Measurements from ENCODE around the gene DPM3.

Gene DPM3

GRCh38 chr1:155099331-155099730 lies 41.0 kb downstream of the DPM3 start (continued):
- TF ChIP-seq ZSCAN4 (tag by site-specific recombination; IDR thresholded peaks at IDR 0.05) (no peak), ZNF140 (tag by site-specific recombination; IDR thresholded peaks at IDR 0.05) (no peak), ZNF707 (tag by site-specific recombination; IDR thresholded peaks at IDR 0.05) (no peak), ZNF449 (tag by site-specific recombination; IDR thresholded peaks at IDR 0.05) (no peak)

GRCh38 chr1:155094622-155094948 lies 45.7 kb downstream of the DPM3 start:
- no peak overlapping the region for H3K27ac ChIP-seq (ENCODE audit: extremely low read depth, low read depth, low read length)
- no peaks in the 10 kb centered on the region for H3K36me3 ChIP-seq (ENCODE audit: control insufficient read depth in 2 of 2, insufficient read depth in 1 of 2, low read length in 2 of 2)
- H3K9me3 ChIP-seq (ENCODE audit: control insufficient read depth, insufficient read depth, low read depth, low read length), result no peaks in the 10 kb centered on the region
- POLR2A ChIA-PET, result interaction anchor here (0.6 to 1.9 kb wide), 2 partner anchors 42 to 73 kb away, joined by 3 to 7 read pairs; no protein-coding TSS in a partner anchor
- peaks cover 4% of the 10 kb centered on the region; the same call in 1 of the 2 replicates for H3K4me1 ChIP-seq (ENCODE audit: control insufficient read depth, insufficient read depth, low read length)
- no peak overlapping the region for H3K4me3 ChIP-seq (ENCODE audit: low read depth, low read length)
- CTCF ChIA-PET, result interaction anchor here (1.0 to 13.8 kb wide), 4 partner anchors 26 to 75 kb away, joined by 5 to 439 read pairs (median 5); partner anchors contain the start of genes KRTCAP2, SLC50A1 and TRIM46
- no peak for TF ChIP-seq YY1 (tag by site-specific recombination; IDR thresholded peaks at IDR 0.05)
- TF ChIP-seq ZNF335 (tag by site-specific recombination; conservative IDR thresholded peaks at IDR 0.05), result 0 out of 2 replicates have a peak, but pooled peaks have one; percentile 9
- TF ChIP-seq, protein P1, sequence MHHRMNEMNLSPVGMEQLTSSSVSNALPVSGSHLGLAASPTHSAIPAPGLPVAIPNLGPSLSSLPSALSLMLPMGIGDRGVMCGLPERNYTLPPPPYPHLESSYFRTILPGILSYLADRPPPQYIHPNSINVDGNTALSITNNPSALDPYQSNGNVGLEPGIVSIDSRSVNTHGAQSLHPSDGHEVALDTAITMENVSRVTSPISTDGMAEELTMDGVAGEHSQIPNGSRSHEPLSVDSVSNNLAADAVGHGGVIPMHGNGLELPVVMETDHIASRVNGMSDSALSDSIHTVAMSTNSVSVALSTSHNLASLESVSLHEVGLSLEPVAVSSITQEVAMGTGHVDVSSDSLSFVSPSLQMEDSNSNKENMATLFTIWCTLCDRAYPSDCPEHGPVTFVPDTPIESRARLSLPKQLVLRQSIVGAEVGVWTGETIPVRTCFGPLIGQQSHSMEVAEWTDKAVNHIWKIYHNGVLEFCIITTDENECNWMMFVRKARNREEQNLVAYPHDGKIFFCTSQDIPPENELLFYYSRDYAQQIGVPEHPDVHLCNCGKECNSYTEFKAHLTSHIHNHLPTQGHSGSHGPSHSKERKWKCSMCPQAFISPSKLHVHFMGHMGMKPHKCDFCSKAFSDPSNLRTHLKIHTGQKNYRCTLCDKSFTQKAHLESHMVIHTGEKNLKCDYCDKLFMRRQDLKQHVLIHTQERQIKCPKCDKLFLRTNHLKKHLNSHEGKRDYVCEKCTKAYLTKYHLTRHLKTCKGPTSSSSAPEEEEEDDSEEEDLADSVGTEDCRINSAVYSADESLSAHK (tag by site-specific recombination; IDR thresholded peaks at IDR 0.05), result 0 out of 2 replicates have a peak, but pooled peaks have one; percentile 21
- no peak for TF ChIP-seq ZNF2 (tag by site-specific recombination; IDR thresholded peaks at IDR 0.05)
- no peak for TF ChIP-seq ZSCAN23 (tag by site-specific recombination; IDR thresholded peaks at IDR 0.05)
- peak; percentile 56 for TF ChIP-seq KLF1 (tag by site-specific recombination; IDR thresholded peaks at IDR 0.05)
- TF ChIP-seq SP3 (tag by site-specific recombination; IDR thresholded peaks at IDR 0.05), result no peak
- no peak for TF ChIP-seq GLIS1 (tag by site-specific recombination; IDR thresholded peaks at IDR 0.05)
- no peak for TF ChIP-seq ZBTB10 (tag by site-specific recombination; IDR thresholded peaks at IDR 0.05)
- no peak for TF ChIP-seq ZNF560 (tag by site-specific recombination; IDR thresholded peaks at IDR 0.05; ENCODE audit: borderline replicate concordance)
- TF ChIP-seq, protein P2, sequence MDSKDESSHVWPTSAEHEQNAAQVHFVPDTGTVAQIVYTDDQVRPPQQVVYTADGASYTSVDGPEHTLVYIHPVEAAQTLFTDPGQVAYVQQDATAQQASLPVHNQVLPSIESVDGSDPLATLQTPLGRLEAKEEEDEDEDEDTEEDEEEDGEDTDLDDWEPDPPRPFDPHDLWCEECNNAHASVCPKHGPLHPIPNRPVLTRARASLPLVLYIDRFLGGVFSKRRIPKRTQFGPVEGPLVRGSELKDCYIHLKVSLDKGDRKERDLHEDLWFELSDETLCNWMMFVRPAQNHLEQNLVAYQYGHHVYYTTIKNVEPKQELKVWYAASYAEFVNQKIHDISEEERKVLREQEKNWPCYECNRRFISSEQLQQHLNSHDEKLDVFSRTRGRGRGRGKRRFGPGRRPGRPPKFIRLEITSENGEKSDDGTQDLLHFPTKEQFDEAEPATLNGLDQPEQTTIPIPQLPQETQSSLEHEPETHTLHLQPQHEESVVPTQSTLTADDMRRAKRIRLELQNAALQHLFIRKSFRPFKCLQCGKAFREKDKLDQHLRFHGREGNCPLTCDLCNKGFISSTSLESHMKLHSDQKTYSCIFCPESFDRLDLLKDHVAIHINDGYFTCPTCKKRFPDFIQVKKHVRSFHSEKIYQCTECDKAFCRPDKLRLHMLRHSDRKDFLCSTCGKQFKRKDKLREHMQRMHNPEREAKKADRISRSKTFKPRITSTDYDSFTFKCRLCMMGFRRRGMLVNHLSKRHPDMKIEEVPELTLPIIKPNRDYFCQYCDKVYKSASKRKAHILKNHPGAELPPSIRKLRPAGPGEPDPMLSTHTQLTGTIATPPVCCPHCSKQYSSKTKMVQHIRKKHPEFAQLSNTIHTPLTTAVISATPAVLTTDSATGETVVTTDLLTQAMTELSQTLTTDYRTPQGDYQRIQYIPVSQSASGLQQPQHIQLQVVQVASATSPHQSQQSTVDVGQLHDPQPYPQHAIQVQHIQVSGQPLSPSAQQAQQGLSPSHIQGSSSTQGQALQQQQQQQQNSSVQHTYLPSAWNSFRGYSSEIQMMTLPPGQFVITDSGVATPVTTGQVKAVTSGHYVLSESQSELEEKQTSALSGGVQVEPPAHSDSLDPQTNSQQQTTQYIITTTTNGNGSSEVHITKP (tag by site-specific recombination; IDR thresholded peaks at IDR 0.05), result 0 out of 2 replicates have a peak, but pooled peaks have one; percentile 19
- TF ChIP-seq ZNF169 (tag by site-specific recombination; IDR thresholded peaks at IDR 0.05), result no peak
- TF ChIP-seq HOXD13 (CRISPR knock-in tag; IDR thresholded peaks at IDR 0.05; ENCODE audit: borderline replicate concordance), result no peak
- TF ChIP-seq, protein P3, sequence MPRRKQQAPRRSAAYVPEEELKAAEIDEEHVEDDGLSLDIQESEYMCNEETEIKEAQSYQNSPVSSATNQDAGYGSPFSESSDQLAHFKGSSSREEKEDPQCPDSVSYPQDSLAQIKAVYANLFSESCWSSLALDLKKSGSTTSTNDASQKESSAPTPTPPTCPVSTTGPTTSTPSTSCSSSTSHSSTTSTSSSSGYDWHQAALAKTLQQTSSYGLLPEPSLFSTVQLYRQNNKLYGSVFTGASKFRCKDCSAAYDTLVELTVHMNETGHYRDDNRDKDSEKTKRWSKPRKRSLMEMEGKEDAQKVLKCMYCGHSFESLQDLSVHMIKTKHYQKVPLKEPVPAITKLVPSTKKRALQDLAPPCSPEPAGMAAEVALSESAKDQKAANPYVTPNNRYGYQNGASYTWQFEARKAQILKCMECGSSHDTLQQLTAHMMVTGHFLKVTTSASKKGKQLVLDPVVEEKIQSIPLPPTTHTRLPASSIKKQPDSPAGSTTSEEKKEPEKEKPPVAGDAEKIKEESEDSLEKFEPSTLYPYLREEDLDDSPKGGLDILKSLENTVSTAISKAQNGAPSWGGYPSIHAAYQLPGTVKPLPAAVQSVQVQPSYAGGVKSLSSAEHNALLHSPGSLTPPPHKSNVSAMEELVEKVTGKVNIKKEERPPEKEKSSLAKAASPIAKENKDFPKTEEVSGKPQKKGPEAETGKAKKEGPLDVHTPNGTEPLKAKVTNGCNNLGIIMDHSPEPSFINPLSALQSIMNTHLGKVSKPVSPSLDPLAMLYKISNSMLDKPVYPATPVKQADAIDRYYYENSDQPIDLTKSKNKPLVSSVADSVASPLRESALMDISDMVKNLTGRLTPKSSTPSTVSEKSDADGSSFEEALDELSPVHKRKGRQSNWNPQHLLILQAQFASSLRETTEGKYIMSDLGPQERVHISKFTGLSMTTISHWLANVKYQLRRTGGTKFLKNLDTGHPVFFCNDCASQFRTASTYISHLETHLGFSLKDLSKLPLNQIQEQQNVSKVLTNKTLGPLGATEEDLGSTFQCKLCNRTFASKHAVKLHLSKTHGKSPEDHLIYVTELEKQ (tag by site-specific recombination; IDR thresholded peaks at IDR 0.05; ENCODE audit: borderline replicate concordance), result no peak
- TF ChIP-seq ZNF596 (tag by site-specific recombination; IDR thresholded peaks at IDR 0.05), result no peak
- TF ChIP-seq ZNF571 (tag by site-specific recombination; IDR thresholded peaks at IDR 0.05), result no peak
- TF ChIP-seq KLF9 (tag by site-specific recombination; IDR thresholded peaks at IDR 0.05; ENCODE audit: low read depth), result no peak
- no peak for TF ChIP-seq ZNF837 (tag by site-specific recombination; IDR thresholded peaks at IDR 0.05)
